ENCODE data around the gene MAST2. TPM values are rescaled to one million over a fixed set of nuclear protein-coding genes. Genes with fewer than 3 reads are reported as not detected.
"Not testable (repeated sequence)": the region's sequence is repeated elsewhere in the genome, so short reads cannot be mapped to it uniquely, and the experiment has no call there.

The MAST2 gene
- total RNA-seq, 1 experiment from 2014 or later, result 41.9 TPM

- intact Hi-C loops (cut with micrococcal nuclease), result no loop called here
- TF ChIP-seq ZBTB33 (IDR thresholded peaks at IDR 0.05; ENCODE audit: extremely low read depth, insufficient replicate concordance, low read length), result no peak
- TF ChIP-seq ATF3 (IDR thresholded peaks at IDR 0.05), result no peak
- no peak for TF ChIP-seq ELF1 (IDR thresholded peaks at IDR 0.05; ENCODE audit: borderline replicate concordance, low read depth)
- TF ChIP-seq POLR2A (IDR thresholded peaks at IDR 0.05; ENCODE audit: borderline replicate concordance, extremely low read depth, insufficient read depth, insufficient read length), result no peak
- TF ChIP-seq SP1 (IDR thresholded peaks at IDR 0.05; ENCODE audit: low read depth), result no peak
- no peak for TF ChIP-seq REST (IDR thresholded peaks at IDR 0.05; ENCODE audit: low read depth)
- no peak for TF ChIP-seq EZH2phosphoT487 (IDR thresholded peaks at IDR 0.05; ENCODE audit: borderline replicate concordance)
- no peak for TF ChIP-seq YY1 (IDR thresholded peaks at IDR 0.05; ENCODE audit: extremely low read depth, insufficient replicate concordance, low read depth, low read length)
- no peak overlapping the region for H2AFZ ChIP-seq (ENCODE audit: low read depth, low read length, poor library complexity, severe bottlenecking)
- H3K27ac ChIP-seq (ENCODE audit: low read depth, low read length), result no peak overlapping the region
- ChIA-PET POLR2A (no interaction called here), CTCF (no interaction called here), RAD21 (ENCODE audit: low non-redundant PET in 1 of 2, low total read pairs in 2 of 2, uncharacterized antibody in 2 of 2, unreplicated experiment in 2 of 2) (no interaction called here)
- no peaks in the 10 kb centered on the region for H3K79me2 ChIP-seq (ENCODE audit: insufficient read depth, low read length)
- no peak for DNase-seq (ENCODE audit: low read depth, low spot score)
- no TSS peak for BruUV-seq (replicated peaks)
- 0 out of 4 replicates have a peak, but pooled peaks cover 0 to 2% of the 10 kb centered on the region in 2 experiments for H3K36me3 ChIP-seq (ENCODE audit: control insufficient read depth in 1 of 2, insufficient read depth in 2 of 2, low read length in 2 of 2)
- no peaks in the 10 kb centered on the region for H3K9me2 ChIP-seq (ENCODE audit: insufficient read depth)
- H3K4me1 ChIP-seq (ENCODE audit: control insufficient read depth in 1 of 2, insufficient read depth in 2 of 2, low read length in 2 of 2), result peaks cover 0 to 4% of the 10 kb centered on the region in 2 experiments; a peak in 1 of 4 replicates
- H3K4me3 ChIP-seq (replicated peaks in 1 of 2; ENCODE audit: low read depth in 1 of 2, low read length in 2 of 2), result no peak overlapping the region
- H3K9ac ChIP-seq (ENCODE audit: low read length), result no peak overlapping the region
- ATAC-seq, result no peak
- no peaks in the 10 kb centered on the region for H3K27me3 ChIP-seq (ENCODE audit: insufficient read depth, low read length)
- no peaks in the 10 kb centered on the region for H3K9me3 ChIP-seq (ENCODE audit: control insufficient read depth in 1 of 2, insufficient read depth in 1 of 2, low read depth in 1 of 2, low read length in 2 of 2)
- no peak overlapping the region for H3K4me2 ChIP-seq (ENCODE audit: low read length)
- no peaks in the 10 kb centered on the region for H4K20me1 ChIP-seq (ENCODE audit: insufficient read depth)
Observed at GRCh38 chr1:45960930-45961715, 157.7 kb downstream of the MAST2 start.

GRCh38 chr1:45961936-45962335, 158.5 kb downstream of the MAST2 start:
- DNase-seq (ENCODE audit: low read depth, low spot score); H2AFZ ChIP-seq (ENCODE audit: low read depth, low read length, poor library complexity, severe bottlenecking); H3K4me3 ChIP-seq (replicated peaks in 1 of 2; ENCODE audit: low read depth in 1 of 2, low read length in 2 of 2); CTCF ChIA-PET; H3K36me3 ChIP-seq (ENCODE audit: control insufficient read depth in 1 of 2, insufficient read depth in 2 of 2, low read length in 2 of 2); ATAC-seq; H4K20me1 ChIP-seq (ENCODE audit: insufficient read depth); H3K4me2 ChIP-seq (ENCODE audit: low read length); intact Hi-C loops (cut with micrococcal nuclease); H3K4me1 ChIP-seq (ENCODE audit: control insufficient read depth in 1 of 2, insufficient read depth in 2 of 2, low read length in 2 of 2); H3K9me3 ChIP-seq (ENCODE audit: control insufficient read depth in 1 of 2, insufficient read depth in 1 of 2, low read depth in 1 of 2, low read length in 2 of 2); H3K27me3 ChIP-seq (ENCODE audit: insufficient read depth, low read length); H3K9ac ChIP-seq (ENCODE audit: low read length); POLR2A ChIA-PET; H3K79me2 ChIP-seq (ENCODE audit: insufficient read depth, low read length); H3K9me2 ChIP-seq (ENCODE audit: insufficient read depth); H3K27ac ChIP-seq (ENCODE audit: low read depth, low read length); RAD21 ChIA-PET (ENCODE audit: low non-redundant PET in 1 of 2, low total read pairs in 2 of 2, uncharacterized antibody in 2 of 2, unreplicated experiment in 2 of 2); BruUV-seq (replicated peaks): not testable (repeated sequence)
